Mesendoderm (in vitro differentiated cells): Measurements from ENCODE around the gene HKDC1.

Source experiments
- DNase-seq: peaks from one replicate; pipeline ENCODE4 v3.0.0; 2013
- H2AK5ac ChIP-seq: 2 replicates; pipeline ENCODE4 v1.6.1; 2013; ENCODE audit warnings: low read length, inconsistent platforms
- H2BK120ac ChIP-seq: 2 replicates; pipeline ENCODE4 v1.6.1; 2013; ENCODE audit warnings: low read depth, mild to moderate bottlenecking, low read length, moderate library complexity, mixed read lengths
- H2BK15ac ChIP-seq: replicated peaks from 2 replicates; pipeline ENCODE4 v1.6.1; 2013; ENCODE audit warnings: low read depth, mild to moderate bottlenecking, moderate library complexity
- H2BK5ac ChIP-seq: 2 replicates; pipeline ENCODE4 v1.6.1; 2013; ENCODE audit warnings: low read length, inconsistent platforms
- H3K18ac ChIP-seq: 2 replicates; pipeline ENCODE4 v1.6.1; 2013; ENCODE audit warnings: mild to moderate bottlenecking, low read length, mixed read lengths
- H3K23ac ChIP-seq: one replicate; pipeline ENCODE4 v1.6.1; 2013; ENCODE audit warnings: low read length
- H3K27ac ChIP-seq: 2 replicates; pipeline ENCODE4 v1.5.1; 2013; ENCODE audit warnings: low read depth, mild to moderate bottlenecking, inconsistent platforms, low read length, moderate library complexity
- H3K27me3 ChIP-seq: 2 replicates; pipeline ENCODE4 v1.6.1; 2013; ENCODE audit warnings: low read length, control low read depth, mild to moderate bottlenecking, inconsistent platforms; ENCODE audit not compliant: insufficient read depth, poor library complexity
- H3K36me3 ChIP-seq: 2 replicates; pipeline ENCODE4 v1.6.1; 2013; ENCODE audit warnings: low read length, inconsistent platforms; ENCODE audit not compliant: control insufficient read depth, insufficient read depth
- H3K4ac ChIP-seq: one replicate; pipeline ENCODE4 v1.6.1; 2013; ENCODE audit warnings: low read depth, mild to moderate bottlenecking, low read length, moderate library complexity
- H3K4me1 ChIP-seq: 2 replicates; pipeline ENCODE4 v1.6.1; 2013; ENCODE audit warnings: low read depth, low read length, inconsistent platforms; ENCODE audit not compliant: control insufficient read depth
- H3K4me2 ChIP-seq: 2 replicates; pipeline ENCODE4 v1.6.1; 2013; ENCODE audit warnings: low read length
- H3K4me3 ChIP-seq: 2 replicates; pipeline ENCODE4 v1.5.1; 2013; ENCODE audit warnings: mild to moderate bottlenecking, low read length
- H3K56ac ChIP-seq: one replicate; pipeline ENCODE4 v1.6.1; 2013; ENCODE audit warnings: low read length
- H3K79me1 ChIP-seq: 2 replicates; pipeline ENCODE4 v1.6.1; 2013; ENCODE audit warnings: low read length, inconsistent platforms
- H3K79me2 ChIP-seq: 2 replicates; pipeline ENCODE4 v1.6.1; 2013; ENCODE audit warnings: mild to moderate bottlenecking, low read length; ENCODE audit not compliant: control insufficient read depth, insufficient read depth
- H3K9ac ChIP-seq: 2 replicates; pipeline ENCODE4 v1.6.1; 2013; ENCODE audit warnings: low read length, inconsistent platforms
- H4K5ac ChIP-seq: one replicate; pipeline ENCODE4 v1.6.1; 2013; ENCODE audit warnings: low read length
- H4K8ac ChIP-seq: one replicate; pipeline ENCODE4 v1.6.1; 2013; ENCODE audit warnings: low read depth, mild to moderate bottlenecking, control low read depth, low read length, moderate library complexity
- WGBS: extraction: QIAGEN DNeasy Blood & Tissue Kit; methylation state at CpG from one replicate; pipeline ENCODE4 v1.1.7; 2013; ENCODE audit warnings: low lambda C conversion rate, missing lambda C conversion rate; ENCODE audit not compliant: insufficient coverage; ENCODE audit errors: extremely low coverage; 5-methylcytosine and 5-hydroxymethylcytosine counted together

HKDC1 gene

DNA sequence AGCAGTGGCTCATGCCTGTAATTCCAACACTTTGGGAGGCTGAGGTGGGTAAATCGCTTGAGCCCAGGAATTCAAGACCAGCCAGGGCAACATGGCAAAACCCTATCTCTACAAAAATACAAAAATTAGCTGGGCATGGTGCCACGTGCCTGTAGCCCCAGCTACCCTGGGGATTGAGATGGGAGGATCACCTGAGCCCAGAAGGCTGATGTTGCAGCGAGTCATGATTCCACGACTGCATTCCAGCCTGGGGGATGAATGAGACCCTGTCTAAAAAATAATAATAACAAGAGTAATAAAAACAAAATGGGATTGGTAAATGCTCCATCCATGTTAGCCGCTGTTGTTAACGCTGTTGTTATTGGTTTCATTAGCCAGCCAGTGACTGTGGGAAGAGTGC, 1.3 kb upstream of the HKDC1 start:
- Histone ChIP-seq H4K8ac (no peak overlapping the region), H2AK5ac (no peak overlapping the region), H3K4me1 (peaks cover 5% of the 10 kb centered on the region), H3K36me3 (no peaks in the 10 kb centered on the region), H3K18ac (no peak overlapping the region), H2BK120ac (no peak overlapping the region), H3K4me3 (no peak overlapping the region), H4K5ac (no peak overlapping the region), H3K79me2 (no peaks in the 10 kb centered on the region), H3K79me1 (no peaks in the 10 kb centered on the region), H3K56ac (no peak overlapping the region), H3K27me3 (no peaks in the 10 kb centered on the region), H2BK5ac (no peak overlapping the region), H2BK15ac (no peak overlapping the region), H3K9ac (no peak overlapping the region), H3K4ac (peak overlapping the region; percentile 21), H3K27ac (no peak overlapping the region), H3K4me2 (no peak overlapping the region), H3K23ac (no peak overlapping the region)
- no peak for DNase-seq
- no CpG with 5 or more reads among the region's 6 CpGs for WGBS

DNA sequence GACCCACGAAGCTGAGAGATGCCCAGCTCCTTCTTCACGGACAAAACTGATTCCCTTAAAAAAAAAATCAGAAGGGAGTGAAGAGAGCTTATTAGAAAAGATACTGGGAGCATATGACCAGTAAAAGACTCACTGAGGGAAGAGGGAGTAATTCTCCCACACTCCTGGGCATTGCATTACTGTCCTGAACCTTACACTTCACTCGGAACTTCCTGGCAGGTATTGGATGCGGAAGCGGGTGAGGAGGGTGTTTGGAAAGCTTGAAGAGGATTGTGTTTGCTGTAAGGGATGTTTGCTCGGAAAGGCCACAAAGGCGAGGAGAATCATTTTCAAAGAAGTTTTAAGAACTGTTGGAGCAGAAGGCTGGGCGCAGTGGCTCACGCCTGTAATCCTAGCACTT, 375 bp downstream of the HKDC1 start:
- Histone ChIP-seq H3K18ac (no peak overlapping the region), H2BK120ac (no peak overlapping the region), H3K36me3 (no peaks in the 10 kb centered on the region), H3K79me2 (no peaks in the 10 kb centered on the region), H3K56ac (no peak overlapping the region), H3K4me3 (no peak overlapping the region), H3K79me1 (no peaks in the 10 kb centered on the region), H3K4me1 (peaks cover 5% of the 10 kb centered on the region), H4K8ac (no peak overlapping the region), H3K27me3 (no peaks in the 10 kb centered on the region), H2BK5ac (no peak overlapping the region), H3K27ac (no peak overlapping the region), H3K4ac (no peak overlapping the region), H3K9ac (no peak overlapping the region), H3K23ac (no peak overlapping the region), H2BK15ac (no peak overlapping the region), H2AK5ac (no peak overlapping the region), H4K5ac (no peak overlapping the region), H3K4me2 (no peak overlapping the region)
- WGBS: no CpG with 5 or more reads among the region's 9 CpGs
- DNase-seq: no peak

GRCh38 chr10:69222157-69223027, 2.3 kb downstream of the HKDC1 start:
- H3K9ac ChIP-seq: peak overlapping the region; percentile 15
- H3K27me3 ChIP-seq: no peaks in the 10 kb centered on the region
- no peak overlapping the region for H4K8ac ChIP-seq
- H2BK15ac ChIP-seq: no peak overlapping the region
- H3K79me2 ChIP-seq: no peaks in the 10 kb centered on the region
- H2BK5ac ChIP-seq: no peak overlapping the region
- peak overlapping the region; percentile 2 for H3K27ac ChIP-seq
- H3K4ac ChIP-seq: peak overlapping the region; percentile 73
- H3K4me3 ChIP-seq: no peak overlapping the region
- no peak overlapping the region for H2AK5ac ChIP-seq
- peaks cover 5% of the 10 kb centered on the region for H3K4me1 ChIP-seq
- no peaks in the 10 kb centered on the region for H3K36me3 ChIP-seq
- DNase-seq: peak; percentile 88
- no peak overlapping the region for H3K4me2 ChIP-seq
- peak overlapping the region; percentile 59 for H4K5ac ChIP-seq
- no peak overlapping the region for H3K23ac ChIP-seq
- no peak overlapping the region for H2BK120ac ChIP-seq
- H3K18ac ChIP-seq: peak overlapping the region; percentile 4
- WGBS: no CpG with 5 or more reads among the region's 11 CpGs
- H3K79me1 ChIP-seq: no peaks in the 10 kb centered on the region
- H3K56ac ChIP-seq: peak overlapping the region; percentile 79

DNA sequence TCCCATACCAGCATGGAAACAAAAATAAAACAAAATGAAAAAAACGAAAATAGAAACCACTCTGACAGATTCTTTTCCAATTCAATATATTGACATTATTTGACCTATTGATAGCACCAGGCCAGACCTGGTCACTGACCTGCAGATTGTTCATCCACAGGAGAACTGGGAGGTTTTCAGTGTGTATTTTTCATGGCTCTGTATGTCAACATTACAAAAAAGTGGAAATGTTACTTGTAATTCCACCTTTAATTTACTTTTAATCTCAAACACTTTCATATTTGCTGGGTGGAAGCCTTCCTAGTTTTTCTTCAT, 2.9 kb downstream of the HKDC1 start:
- DNase-seq: no peak
- no peaks in the 10 kb centered on the region for H3K36me3 ChIP-seq
- H3K18ac ChIP-seq: peak overlapping the region; percentile 4
- WGBS: no CpG with 5 or more reads among the region's 1 CpG
- no peak overlapping the region for H2BK15ac ChIP-seq
- no peak overlapping the region for H3K9ac ChIP-seq
- H3K4me2 ChIP-seq: no peak overlapping the region
- H3K56ac ChIP-seq: peak overlapping the region; percentile 79
- H3K79me2 ChIP-seq: no peaks in the 10 kb centered on the region
- no peak overlapping the region for H2BK5ac ChIP-seq
- no peak overlapping the region for H3K23ac ChIP-seq
- no peak overlapping the region for H4K8ac ChIP-seq
- H3K27ac ChIP-seq: no peak overlapping the region
- no peak overlapping the region for H3K4me3 ChIP-seq
- no peak overlapping the region for H4K5ac ChIP-seq
- H3K79me1 ChIP-seq: no peaks in the 10 kb centered on the region
- H3K4ac ChIP-seq: peak overlapping the region; percentile 73
- no peak overlapping the region for H2BK120ac ChIP-seq
- H3K27me3 ChIP-seq: no peaks in the 10 kb centered on the region
- H3K4me1 ChIP-seq: peaks cover 5% of the 10 kb centered on the region
- no peak overlapping the region for H2AK5ac ChIP-seq

- H2BK120ac ChIP-seq: no peak overlapping the region
- H3K4me3 ChIP-seq: no peak overlapping the region
- H3K23ac ChIP-seq: no peak overlapping the region
- WGBS: no CpG with 5 or more reads among the region's 10 CpGs
- no peak overlapping the region for H4K8ac ChIP-seq
- H2AK5ac ChIP-seq: no peak overlapping the region
- no peak overlapping the region for H4K5ac ChIP-seq
- no peak for DNase-seq
- H3K56ac ChIP-seq: no peak overlapping the region
- no peak overlapping the region for H3K4me2 ChIP-seq
- H2BK5ac ChIP-seq: no peak overlapping the region
- H3K27ac ChIP-seq: no peak overlapping the region
- no peaks in the 10 kb centered on the region for H3K79me2 ChIP-seq
- no peak overlapping the region for H3K4ac ChIP-seq
- no peaks in the 10 kb centered on the region for H3K36me3 ChIP-seq
- H3K18ac ChIP-seq: no peak overlapping the region
- peaks cover 5% of the 10 kb centered on the region for H3K4me1 ChIP-seq
- H3K9ac ChIP-seq: no peak overlapping the region
- H3K27me3 ChIP-seq: no peaks in the 10 kb centered on the region
- no peak overlapping the region for H2BK15ac ChIP-seq
- no peaks in the 10 kb centered on the region for H3K79me1 ChIP-seq
Observed at GRCh38 chr10:69224862-69225657, 4.9 kb downstream of the HKDC1 start.
